GM13976 (cell line): ENCODE measurements around the gene RUNX2.

Experiments
- DNase-seq: peaks from one replicate; pipeline ENCODE4 v3.0.0; 2012; ENCODE audit warnings: low spot score
- in situ Hi-C: fragments of 300-500 bp; cut with MboI; formaldehyde crosslinking; loops from one replicate; pipeline ENCODE4 v1.12.0; 2022; ENCODE audit warnings: low sequenced_read_pairs, mixed read lengths, inconsistent platforms; ENCODE audit not compliant: unreplicated experiment
- TF ChIP-seq, protein P1 (sequence below): IDR thresholded peaks from 2 replicates; pipeline ENCODE4 v1.5.1; 2012; ENCODE audit warnings: borderline replicate concordance, mild to moderate bottlenecking; ENCODE audit not compliant: insufficient read depth; ENCODE audit errors: extremely low read depth, missing control alignments, control extremely low read depth

RUNX2 gene

GRCh38 chr6:45576648-45577624 lies 248.8 kb downstream of the RUNX2 start:
- in situ Hi-C loops, result no loop called here
- TF ChIP-seq, protein P1, sequence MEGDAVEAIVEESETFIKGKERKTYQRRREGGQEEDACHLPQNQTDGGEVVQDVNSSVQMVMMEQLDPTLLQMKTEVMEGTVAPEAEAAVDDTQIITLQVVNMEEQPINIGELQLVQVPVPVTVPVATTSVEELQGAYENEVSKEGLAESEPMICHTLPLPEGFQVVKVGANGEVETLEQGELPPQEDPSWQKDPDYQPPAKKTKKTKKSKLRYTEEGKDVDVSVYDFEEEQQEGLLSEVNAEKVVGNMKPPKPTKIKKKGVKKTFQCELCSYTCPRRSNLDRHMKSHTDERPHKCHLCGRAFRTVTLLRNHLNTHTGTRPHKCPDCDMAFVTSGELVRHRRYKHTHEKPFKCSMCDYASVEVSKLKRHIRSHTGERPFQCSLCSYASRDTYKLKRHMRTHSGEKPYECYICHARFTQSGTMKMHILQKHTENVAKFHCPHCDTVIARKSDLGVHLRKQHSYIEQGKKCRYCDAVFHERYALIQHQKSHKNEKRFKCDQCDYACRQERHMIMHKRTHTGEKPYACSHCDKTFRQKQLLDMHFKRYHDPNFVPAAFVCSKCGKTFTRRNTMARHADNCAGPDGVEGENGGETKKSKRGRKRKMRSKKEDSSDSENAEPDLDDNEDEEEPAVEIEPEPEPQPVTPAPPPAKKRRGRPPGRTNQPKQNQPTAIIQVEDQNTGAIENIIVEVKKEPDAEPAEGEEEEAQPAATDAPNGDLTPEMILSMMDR, result no peak
- DNase-seq, result no peak

DNA sequence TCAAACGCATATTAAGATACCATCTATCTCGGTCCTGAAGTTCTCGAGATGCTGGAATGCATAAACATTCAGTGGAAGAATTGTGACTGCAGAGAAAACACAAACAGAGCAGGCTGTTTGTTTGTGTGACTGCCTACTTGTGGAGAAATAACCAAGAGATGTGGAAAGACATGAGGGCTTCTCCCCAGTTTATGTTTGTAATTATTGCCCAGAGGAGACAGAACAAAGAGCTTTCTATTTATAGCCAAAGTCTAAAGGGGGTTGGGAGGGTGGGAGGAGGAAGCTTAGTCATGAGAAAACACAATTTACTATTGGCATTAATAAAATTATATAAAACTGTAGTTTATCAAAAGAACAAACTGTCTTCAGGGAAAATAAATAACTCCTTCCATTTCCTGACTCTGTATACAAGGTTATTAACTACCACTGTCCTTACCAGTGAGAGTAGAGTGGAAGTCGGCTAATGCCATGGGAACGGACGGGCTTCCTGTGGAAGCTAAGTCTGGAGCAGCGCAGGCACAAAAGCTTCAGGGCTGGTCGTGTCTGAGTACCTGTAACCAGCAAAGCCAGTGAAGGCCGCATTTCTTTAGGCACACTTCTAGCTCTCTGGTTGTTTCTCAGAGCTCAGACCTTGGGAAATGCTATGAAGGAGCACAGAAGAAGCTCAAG lies 249.8 kb downstream of the RUNX2 start:
- in situ Hi-C loops, result no loop called here
- TF ChIP-seq, protein P1, result no peak
- DNase-seq, result no peak

DNA sequence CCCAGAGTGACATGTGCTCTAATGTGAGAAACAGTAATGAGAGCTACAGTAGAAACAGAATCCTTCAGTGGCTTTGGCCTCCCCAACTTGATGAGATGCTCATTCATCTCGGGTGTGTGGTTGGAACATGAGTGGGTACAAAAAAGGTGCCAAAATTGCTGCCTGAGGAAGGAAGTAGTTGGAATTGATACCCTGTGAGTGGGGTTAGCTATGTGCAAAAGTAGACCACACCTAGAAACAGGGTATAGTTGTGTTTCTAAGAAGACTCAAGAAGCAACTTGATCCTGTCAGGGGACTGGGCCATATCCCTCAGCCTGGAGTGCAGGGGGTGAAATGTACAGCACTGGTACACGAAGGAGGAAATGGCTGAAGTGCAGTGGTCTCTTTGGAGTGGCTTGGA lies 256.0 kb downstream of the RUNX2 start:
- no peak for DNase-seq
- in situ Hi-C loops, result no loop called here
- TF ChIP-seq, protein P1, result no peak

GRCh38 chr6:45586216-45587171 lies 258.4 kb downstream of the RUNX2 start:
- in situ Hi-C loops, result no loop called here
- TF ChIP-seq, protein P1, result no peak
- DNase-seq, result no peak

DNA sequence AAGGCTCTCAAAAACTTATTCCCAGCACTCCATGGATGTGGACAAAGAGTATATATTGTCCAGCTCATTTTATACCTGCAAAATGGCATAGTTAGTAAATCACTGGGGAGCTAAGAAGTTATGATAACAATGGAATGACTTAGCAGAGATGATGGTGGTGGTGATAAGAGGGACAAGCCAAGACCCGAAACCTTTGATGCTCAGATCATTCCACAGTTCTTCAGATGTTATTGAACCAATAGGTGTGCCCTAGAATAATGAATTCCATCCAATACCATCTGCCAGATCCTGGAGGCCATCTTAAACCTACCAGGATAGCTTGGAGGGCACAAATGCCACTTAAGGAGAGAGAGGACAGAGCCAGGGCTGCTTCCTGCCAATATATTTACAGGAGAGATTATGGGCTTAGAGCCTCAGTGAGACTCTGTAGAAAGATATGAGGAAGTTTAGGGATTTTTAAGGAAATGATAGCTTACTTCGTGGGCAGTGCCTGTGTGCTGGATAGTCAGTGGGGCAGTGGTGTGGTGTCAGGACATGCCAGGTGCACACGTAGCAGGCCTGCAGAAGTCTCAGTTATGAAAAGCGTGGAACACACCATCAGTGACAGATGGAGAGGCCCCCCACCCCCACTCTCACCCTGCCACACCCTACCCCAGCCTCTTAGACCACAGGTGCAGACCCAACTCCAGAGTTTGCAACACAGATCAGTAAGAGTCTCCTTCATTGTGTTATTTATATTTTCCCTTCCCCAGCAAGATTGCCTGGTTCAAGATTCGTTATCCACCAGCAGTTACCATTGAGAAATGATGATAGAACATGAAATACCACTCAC lies 259.3 kb downstream of the RUNX2 start:
- no peak for DNase-seq
- TF ChIP-seq, protein P1, result no peak
- in situ Hi-C loops, result no loop called here
